ENCODE data around the gene RHBDL1.

RHBDL1 gene

GRCh38 chr16:672851-673250 lies 2.6 kb upstream of the RHBDL1 start:
- no peak for DNase-seq

- no peak for DNase-seq
These were observed 2.0 kb upstream of the RHBDL1 start for GRCh38 chr16:673399-673991.

GRCh38 chr16:674214-674881 lies 1.1 kb upstream of the RHBDL1 start:
- DNase-seq, result no peak

- DNase-seq, result peak in 2 of 58 donors; percentile 29 to 33
These were observed 553 bp downstream of the RHBDL1 start for GRCh38 chr16:675884-676564.

- DNase-seq, result no peak
These were observed 1.1 kb downstream of the RHBDL1 start for GRCh38 chr16:676565-676902.

- DNase-seq, result no peak
These were observed 1.4 kb downstream of the RHBDL1 start for GRCh38 chr16:676913-677312.

GRCh38 chr16:677316-678190 lies 2.1 kb downstream of the RHBDL1 start:
- no peak for DNase-seq

- DNase-seq, result no peak
These were observed 2.9 kb downstream of the RHBDL1 start for GRCh38 chr16:678209-678857.

- DNase-seq, result peak in 39 of 58 donors; percentile 22 to 82 (median 67)
These were observed 3.7 kb downstream of the RHBDL1 start for GRCh38 chr16:678858-679813.

- DNase-seq, result peak in 56 of 58 donors; percentile 53 to 97 (median 86)
These were observed 4.5 kb downstream of the RHBDL1 start, which contains the start of gene STUB1 for GRCh38 chr16:679814-680624. Gene STUB1, plus strand, starts transcription at chr16:680410. Its CDS starts 116 bp downstream, at chr16:680526.

- DNase-seq, result no peak
These were observed 5.1 kb downstream of the RHBDL1 start for GRCh38 chr16:680625-680945.

GRCh38 chr16:680967-681745 lies 5.7 kb downstream of the RHBDL1 start:
- peak in 4 of 58 donors; percentile 25 to 39 (median 32) for DNase-seq

- DNase-seq, result peak in 1 of 58 donors; percentile 20
These were observed 6.4 kb downstream of the RHBDL1 start for GRCh38 chr16:681746-682427.

- no peak for DNase-seq
These were observed 7.3 kb downstream of the RHBDL1 start for GRCh38 chr16:682493-683395.

- DNase-seq, result no peak
These were observed 8.1 kb downstream of the RHBDL1 start for GRCh38 chr16:683396-684070.

Measured in anterior cingulate cortex (tissue), 58 donors.